ENCODE data around the gene BDH1.

BDH1 gene

DNA sequence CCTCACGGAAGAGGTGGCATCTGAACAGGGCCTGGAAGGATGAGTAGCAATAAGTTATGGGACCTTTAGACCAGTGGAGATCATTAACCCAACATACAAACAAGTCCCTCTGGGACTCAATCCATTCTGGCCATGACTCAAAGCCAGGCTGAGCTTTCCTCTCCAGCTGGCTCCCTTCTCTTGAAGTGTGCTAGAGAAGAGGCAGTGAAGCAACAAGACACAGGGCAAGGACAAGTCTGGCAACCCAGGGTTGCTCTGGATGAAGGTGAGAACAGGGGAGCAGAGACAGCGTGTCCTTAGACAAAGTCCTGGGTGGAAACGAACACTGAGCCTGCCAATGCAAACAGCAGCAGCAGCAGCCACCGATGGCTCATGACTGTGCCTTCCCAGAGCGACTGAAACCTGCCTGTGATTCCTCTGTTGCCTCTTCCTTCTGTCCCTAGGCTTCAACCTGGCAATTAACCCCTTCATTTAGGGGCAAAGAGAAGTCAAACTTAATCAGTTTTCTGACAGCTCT lies 86.8 kb downstream of the BDH1 start:
- no peak for ATAC-seq
- no peak overlapping the region for H3K4me3 Mint-ChIP-seq
- no peak for DNase-seq
- peaks cover 33% of the 10 kb centered on the region for H3K4me1 Mint-ChIP-seq
- H3K27ac Mint-ChIP-seq = no peak overlapping the region
- no peaks in the 10 kb centered on the region for H3K9me3 Mint-ChIP-seq
- no peaks in the 10 kb centered on the region for H3K36me3 Mint-ChIP-seq (ENCODE audit: low read depth)
- peaks cover 40% of the 10 kb centered on the region for H3K27me3 Mint-ChIP-seq

DNA sequence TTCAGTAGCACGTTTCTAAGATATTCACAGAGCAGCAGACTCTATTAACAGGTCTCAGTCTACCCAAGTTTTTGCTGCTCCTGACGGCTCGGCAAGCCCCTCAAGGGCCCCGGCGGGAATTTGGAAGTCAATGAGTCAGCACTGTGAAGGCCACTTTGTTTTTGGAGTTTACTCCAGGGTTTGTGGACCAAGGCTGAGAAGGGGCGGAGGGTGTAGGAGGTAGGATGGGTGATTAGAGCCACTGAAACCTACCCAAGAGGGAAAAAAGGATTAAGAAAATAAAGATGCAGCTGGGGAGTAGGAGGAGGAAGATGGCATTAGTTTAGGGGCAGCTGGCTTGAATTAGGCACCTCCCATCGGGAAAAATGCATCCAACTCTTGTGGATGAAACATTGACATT lies 87.6 kb downstream of the BDH1 start:
- DNase-seq (no peak), ATAC-seq (no peak)
- Mint-ChIP-seq H3K4me1 (peaks cover 40% of the 10 kb centered on the region), H3K4me3 (no peak overlapping the region), H3K27ac (no peak overlapping the region), H3K27me3 (peaks cover 40% of the 10 kb centered on the region), H3K36me3 (ENCODE audit: low read depth) (no peaks in the 10 kb centered on the region), H3K9me3 (no peaks in the 10 kb centered on the region)

DNA sequence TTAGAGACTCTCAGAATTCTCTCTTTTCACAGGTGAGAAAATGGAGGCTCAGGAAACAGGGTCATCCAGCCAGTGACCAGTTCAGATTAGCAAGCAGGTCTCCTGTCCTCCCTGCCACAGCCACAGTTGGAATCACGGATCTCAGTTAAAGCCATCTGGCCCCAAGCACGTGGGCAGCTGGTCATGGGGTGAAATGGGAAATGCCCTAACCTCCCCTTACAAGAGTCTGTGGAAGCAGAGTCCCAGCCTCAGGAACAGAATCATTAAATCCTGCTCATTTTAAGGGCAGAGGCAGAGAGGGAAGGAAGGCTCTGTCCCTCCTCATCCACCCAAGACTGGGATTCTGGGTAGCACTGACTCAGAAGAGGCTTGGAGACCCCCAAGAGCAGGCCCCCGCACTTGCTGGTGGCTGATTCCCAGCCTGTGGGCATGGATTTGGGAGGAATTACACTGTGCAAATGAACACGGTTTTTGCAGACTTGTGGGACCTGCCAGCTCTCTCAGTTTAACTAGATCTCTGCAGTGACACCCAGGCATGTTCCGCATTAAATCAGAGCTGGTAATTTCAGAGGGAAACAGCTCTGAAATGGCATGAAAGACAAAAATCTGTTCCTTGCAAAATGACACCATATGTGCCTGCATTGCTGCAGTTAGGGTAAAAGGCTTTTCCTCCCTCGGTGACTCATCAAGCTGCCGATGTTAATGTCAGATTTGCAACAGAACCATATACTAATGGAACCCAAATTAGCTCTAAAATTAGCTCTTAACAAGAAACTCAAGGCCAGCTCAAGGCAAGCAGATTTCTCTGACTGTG lies 89.0 kb downstream of the BDH1 start:
- Mint-ChIP-seq H3K36me3 (ENCODE audit: low read depth) (no peaks in the 10 kb centered on the region), H3K27me3 (peaks cover 42% of the 10 kb centered on the region), H3K4me1 (peaks cover 43% of the 10 kb centered on the region), H3K4me3 (peak overlapping the region; percentile 27), H3K9me3 (no peaks in the 10 kb centered on the region), H3K27ac (peak overlapping the region; percentile 79)
- DNase-seq (no peak), ATAC-seq (peak; percentile 22)

DNA sequence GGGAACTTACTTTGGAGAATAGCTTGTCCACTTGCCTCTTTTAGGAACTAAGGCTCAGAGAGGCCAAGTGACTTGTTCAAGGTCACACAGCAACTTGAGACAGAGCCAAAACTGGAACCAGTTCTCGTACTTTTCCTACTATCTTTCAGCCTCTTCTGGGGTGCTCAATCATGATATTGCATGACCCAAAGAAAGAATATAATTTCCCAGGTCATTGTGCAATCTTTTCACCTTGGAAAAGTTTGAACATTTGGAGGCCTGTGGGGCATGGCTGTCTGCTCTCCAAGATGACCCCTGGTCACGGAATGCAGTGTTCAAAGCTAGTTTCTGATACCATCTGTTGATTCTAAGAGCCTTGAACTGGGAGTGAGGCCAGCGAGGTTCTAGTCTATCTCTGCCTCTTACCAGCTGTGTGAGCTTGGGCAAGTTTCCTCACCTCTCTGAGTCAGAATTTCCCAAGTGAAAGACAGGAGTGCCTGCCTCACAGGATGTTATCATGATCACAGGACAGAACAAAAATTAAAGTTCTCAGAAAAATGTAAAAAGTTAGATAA lies 89.7 kb downstream of the BDH1 start:
- Mint-ChIP-seq H3K9me3 (no peaks in the 10 kb centered on the region), H3K4me1 (peaks cover 43% of the 10 kb centered on the region), H3K27me3 (peaks cover 42% of the 10 kb centered on the region), H3K36me3 (ENCODE audit: low read depth) (no peaks in the 10 kb centered on the region), H3K27ac (peak overlapping the region; percentile 79), H3K4me3 (peak overlapping the region; percentile 27)
- ATAC-seq (peak; percentile 88), DNase-seq (no peak)

DNA sequence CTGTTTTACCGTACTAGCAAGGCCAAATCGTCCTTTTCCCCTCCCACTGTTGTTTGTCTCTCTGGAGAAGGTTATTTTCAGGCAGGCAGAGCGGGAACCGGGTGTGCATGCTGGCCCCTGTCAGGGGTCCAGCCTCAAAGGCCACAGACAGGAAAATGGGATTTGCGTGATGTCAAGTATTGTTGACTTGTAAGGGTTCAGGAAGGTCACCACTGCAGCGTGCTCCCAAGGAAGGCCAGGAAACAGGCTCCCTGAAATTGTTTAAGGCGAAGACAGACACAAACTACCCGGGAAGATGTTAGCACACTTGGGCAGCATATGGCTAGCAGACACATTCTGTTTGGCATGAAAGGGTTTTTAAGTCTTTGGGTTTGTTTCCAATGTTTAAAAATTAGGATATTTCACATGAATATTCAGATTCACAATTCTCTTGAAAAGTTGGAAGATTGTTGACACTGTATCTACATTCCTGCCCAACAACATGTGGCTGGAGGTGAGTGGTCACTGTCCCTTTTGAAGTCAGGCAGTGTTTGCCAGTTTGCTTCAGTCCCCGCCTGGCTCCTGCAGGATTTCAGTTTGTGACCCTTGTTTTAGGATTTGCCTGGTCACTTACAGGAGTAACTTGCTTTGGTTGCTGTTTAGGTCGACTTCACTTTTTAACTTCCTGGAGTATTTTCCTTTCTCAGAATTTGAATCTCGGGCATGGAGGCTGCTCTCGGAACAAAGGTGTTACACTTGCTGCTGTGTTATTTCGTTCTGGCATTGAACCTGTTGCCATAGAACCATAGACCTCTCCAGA lies 90.4 kb downstream of the BDH1 start:
- no peak for ATAC-seq
- no peak overlapping the region for H3K27ac Mint-ChIP-seq
- no peak overlapping the region for H3K4me3 Mint-ChIP-seq
- no peak for DNase-seq
- no peaks in the 10 kb centered on the region for H3K36me3 Mint-ChIP-seq (ENCODE audit: low read depth)
- H3K27me3 Mint-ChIP-seq = peaks cover 39% of the 10 kb centered on the region
- H3K9me3 Mint-ChIP-seq = no peaks in the 10 kb centered on the region
- peaks cover 43% of the 10 kb centered on the region for H3K4me1 Mint-ChIP-seq

DNA sequence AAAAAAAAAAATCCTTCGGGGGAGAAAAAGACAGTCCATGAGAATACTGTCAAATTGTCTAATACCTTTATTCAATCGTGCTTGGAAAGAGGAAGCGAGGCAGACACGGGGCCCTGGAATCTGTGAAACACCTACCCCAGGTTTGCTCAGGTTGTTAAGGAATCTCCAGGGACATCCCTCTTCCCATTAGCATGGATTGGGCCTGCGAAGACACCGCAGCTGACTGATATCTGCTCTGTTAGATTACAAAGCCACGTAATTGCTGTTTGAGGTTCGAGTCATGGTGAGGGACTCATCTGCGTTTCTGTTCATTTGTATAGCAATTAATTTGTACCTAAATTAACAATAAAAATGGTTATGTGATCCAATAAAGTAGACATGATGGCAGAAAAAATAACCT lies 91.0 kb downstream of the BDH1 start:
- H3K9me3 Mint-ChIP-seq = no peaks in the 10 kb centered on the region
- peaks cover 35% of the 10 kb centered on the region for H3K27me3 Mint-ChIP-seq
- no peak overlapping the region for H3K27ac Mint-ChIP-seq
- ATAC-seq = no peak
- peaks cover 43% of the 10 kb centered on the region for H3K4me1 Mint-ChIP-seq
- no peak for DNase-seq
- no peak overlapping the region for H3K4me3 Mint-ChIP-seq
- no peaks in the 10 kb centered on the region for H3K36me3 Mint-ChIP-seq (ENCODE audit: low read depth)

DNA sequence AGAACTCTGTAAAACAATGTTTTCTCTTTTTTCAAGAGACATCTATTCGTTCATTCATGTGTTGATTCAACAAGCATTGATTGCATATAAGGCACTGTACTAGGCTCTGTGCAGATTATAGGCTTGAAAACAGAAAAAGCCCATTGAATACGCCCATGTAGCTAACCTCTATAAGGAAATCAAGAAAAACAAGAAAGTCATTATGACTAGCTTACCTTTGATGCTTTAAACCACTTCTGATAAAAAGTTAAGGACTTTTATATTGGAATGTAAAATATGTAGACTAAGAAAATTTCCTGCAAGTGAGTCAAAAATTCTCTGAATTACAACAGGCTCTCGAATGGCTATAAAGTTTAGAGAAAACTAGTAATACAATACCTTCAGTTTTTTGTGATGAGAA lies 92.5 kb downstream of the BDH1 start:
- H3K27me3 Mint-ChIP-seq = peaks cover 23% of the 10 kb centered on the region
- H3K9me3 Mint-ChIP-seq = no peaks in the 10 kb centered on the region
- H3K4me3 Mint-ChIP-seq = no peak overlapping the region
- no peak for DNase-seq
- H3K4me1 Mint-ChIP-seq = peaks cover 44% of the 10 kb centered on the region
- H3K36me3 Mint-ChIP-seq (ENCODE audit: low read depth) = no peaks in the 10 kb centered on the region
- H3K27ac Mint-ChIP-seq = no peak overlapping the region
- peak; percentile 47 for ATAC-seq

DNA sequence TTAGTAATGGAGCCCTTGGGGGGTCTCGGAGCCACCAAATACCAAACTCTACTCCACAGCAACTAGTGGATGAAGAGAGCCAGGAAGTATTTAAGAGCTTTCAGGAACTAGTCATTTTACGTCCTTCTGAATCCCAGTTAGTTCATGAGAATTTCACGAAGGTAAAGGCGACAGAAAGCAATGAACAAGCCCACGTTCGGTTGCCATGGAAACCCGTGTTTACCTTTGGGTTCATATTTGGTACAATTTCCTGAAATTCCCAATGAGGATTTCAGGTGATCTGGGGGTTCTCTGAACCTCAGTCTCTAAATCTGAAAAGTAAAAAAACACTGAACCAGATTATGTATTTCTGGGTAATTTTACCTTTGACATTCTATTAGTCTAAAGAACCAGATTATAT lies 93.0 kb downstream of the BDH1 start:
- DNase-seq = no peak
- H3K4me1 Mint-ChIP-seq = peaks cover 46% of the 10 kb centered on the region
- ATAC-seq = no peak
- no peaks in the 10 kb centered on the region for H3K9me3 Mint-ChIP-seq
- no peak overlapping the region for H3K4me3 Mint-ChIP-seq
- H3K36me3 Mint-ChIP-seq (ENCODE audit: low read depth) = no peaks in the 10 kb centered on the region
- H3K27ac Mint-ChIP-seq = no peak overlapping the region
- peaks cover 20% of the 10 kb centered on the region for H3K27me3 Mint-ChIP-seq

DNA sequence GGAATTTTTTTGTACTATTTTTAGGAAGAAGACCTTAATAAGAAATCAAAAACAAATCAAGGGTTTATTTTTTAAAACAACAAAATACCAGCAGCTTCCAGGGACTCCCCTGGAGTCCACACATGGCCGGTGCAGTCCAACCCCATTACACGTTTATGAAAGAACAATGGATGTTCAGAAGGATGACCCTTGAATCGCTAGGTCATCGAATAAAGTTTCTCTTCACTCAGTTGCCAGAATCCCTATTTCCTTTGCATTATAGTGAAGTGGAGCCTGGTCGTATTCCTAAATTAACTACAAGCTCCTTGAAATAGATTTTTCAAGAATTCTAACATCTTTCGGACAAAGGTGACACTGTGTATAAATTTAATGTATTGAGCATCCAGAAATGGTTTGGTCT lies 95.1 kb downstream of the BDH1 start:
- DNase-seq (no peak), ATAC-seq (no peak)
- Mint-ChIP-seq H3K4me1 (peaks cover 43% of the 10 kb centered on the region), H3K27me3 (peaks cover 13% of the 10 kb centered on the region), H3K27ac (no peak overlapping the region), H3K36me3 (ENCODE audit: low read depth) (no peaks in the 10 kb centered on the region), H3K4me3 (no peak overlapping the region), H3K9me3 (no peaks in the 10 kb centered on the region)

DNA sequence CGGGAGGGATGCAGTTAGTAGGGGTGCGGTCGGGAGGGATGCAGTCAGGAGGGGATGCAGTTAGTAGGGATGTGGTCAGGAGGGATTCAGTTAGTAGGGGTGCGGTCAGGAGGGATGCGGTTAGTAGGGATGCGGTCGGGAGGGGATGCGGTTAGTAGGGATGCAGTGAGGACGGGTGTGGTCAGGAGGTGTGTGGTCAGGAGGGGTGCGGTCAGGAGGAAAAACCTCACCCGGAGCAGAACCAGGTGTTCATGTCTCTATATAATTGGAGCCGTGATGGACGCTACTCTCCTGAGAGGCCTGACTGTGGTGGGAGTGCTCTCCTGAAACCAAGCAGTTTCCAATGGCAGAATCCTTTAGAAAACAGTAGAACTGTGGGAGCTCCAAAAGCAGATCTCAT lies 95.8 kb downstream of the BDH1 start:
- Mint-ChIP-seq H3K27me3 (peaks cover 17% of the 10 kb centered on the region), H3K36me3 (ENCODE audit: low read depth) (no peaks in the 10 kb centered on the region), H3K9me3 (no peaks in the 10 kb centered on the region), H3K4me3 (no peak overlapping the region), H3K27ac (no peak overlapping the region), H3K4me1 (peaks cover 40% of the 10 kb centered on the region)
- ATAC-seq = no peak
- no peak for DNase-seq
